Germinal center (tissue), 1 donor: Measurements from ENCODE around the gene CES3.
"Not testable (repeated sequence)": the region's sequence is repeated elsewhere in the genome, so short reads cannot be mapped to it uniquely, and the experiment has no call there.

Experiments used
- DNase-seq: peaks from one replicate; pipeline ENCODE4 v3.0.0; 2012; ENCODE audit warnings: mixed read lengths, low spot score

CES3 gene

DNA sequence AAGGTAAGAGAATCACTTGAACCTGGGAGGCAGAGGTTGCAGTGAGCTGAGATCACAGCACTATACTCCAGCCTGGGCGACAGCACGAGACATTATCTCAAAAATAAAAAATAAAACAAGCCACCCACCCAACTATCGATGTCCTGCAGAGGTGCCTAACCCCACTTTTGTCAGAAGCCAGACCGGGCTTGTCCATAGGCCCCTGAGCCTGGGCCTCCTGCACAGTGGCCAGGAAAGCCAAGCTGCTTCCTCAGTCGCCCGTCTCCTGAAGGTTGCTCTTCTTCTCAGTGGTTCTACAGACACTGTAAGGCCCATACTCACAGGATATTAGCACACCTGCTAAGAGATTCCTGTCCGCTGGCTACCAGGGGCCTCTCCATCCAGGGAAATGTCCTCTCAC lies 14.5 kb upstream of the CES3 start:
- no peak for DNase-seq

DNA sequence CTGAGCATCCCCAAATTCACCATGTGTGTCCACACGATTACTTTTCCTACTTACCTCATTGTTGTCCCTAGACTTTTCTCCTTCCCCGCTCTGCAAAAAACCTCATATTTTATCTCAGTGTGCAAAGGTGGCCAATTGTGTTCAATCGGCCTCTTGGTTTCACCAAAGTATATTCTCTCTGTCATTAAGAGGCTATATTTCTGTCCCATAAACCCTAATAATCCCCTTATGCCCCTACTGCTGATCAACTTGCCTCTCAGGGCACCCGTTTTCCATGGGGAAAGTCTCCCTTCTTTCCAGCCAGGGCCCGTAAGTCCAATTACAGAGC lies 14.1 kb upstream of the CES3 start:
- no peak for DNase-seq

DNA sequence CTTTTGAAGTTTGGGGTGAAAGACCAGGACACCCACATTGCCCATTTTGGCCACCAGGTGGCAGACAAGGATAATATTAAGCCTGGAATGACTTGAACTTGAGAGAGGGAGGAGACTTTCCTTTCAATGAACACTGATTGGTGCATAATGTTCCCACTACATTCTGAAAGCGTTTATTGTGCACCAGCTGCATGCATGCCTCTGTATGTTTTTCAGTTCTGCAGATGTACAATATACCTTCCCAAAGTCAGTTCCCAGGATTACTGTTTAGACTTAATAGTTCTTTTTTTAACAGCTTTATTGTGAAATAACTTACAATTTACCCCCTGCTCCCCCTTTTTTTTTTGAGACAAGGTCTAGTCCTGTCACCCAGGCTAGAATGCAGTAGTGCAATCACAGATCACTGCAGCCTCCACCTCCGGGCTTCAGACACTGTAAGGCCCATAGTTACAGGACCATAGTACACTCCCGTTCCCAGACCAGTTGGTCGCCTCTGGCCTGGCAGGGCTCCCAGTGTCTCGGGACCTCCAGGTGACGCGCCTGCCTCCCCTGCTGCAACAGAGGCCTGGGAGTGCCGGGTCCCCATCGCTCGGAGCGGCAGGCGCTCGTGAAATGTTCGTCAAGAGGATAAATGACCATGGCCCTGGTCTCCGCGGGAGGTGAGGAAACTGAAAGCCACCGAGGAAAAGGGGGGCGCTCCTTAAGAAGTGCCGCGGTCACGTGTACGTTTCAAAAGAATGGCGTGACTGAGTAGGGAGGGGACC lies 13.6 kb upstream of the CES3 start:
- peak; percentile 88 for DNase-seq

DNA sequence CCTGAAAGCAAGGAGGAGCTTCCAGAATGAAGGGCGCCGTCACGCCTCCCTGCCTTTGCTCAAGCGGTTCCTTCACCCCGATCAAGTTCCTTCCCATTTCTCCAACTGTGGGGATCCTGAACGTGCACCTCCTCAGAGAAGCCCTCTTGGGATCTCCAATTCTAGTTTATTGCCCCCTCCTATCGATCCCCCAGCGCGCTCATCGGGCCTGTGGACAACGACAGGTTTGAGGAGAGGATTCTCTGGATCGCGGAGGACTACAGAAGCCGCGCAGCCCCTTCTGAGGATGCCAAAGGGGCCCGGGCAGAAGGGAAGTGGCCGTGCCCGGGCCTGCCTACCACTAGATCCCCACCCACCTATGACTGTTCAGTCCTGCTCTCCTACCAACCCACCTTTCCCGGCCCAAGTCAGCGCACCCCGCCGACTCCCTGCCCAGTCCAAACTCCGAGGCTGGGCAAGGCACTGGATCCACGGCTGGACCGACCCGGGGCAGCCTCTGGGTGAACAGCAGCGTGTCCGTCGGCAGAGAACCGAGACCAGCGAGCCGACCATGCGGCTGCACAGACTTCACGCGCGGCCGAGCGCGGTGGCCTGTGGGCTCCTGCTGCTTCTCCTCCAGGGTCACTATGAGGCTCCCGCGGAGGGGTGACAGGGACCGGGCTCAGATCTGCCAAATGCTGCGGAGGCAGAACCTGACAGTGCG lies 12.8 kb upstream of the CES3 start:
- DNase-seq, result no peak

DNA sequence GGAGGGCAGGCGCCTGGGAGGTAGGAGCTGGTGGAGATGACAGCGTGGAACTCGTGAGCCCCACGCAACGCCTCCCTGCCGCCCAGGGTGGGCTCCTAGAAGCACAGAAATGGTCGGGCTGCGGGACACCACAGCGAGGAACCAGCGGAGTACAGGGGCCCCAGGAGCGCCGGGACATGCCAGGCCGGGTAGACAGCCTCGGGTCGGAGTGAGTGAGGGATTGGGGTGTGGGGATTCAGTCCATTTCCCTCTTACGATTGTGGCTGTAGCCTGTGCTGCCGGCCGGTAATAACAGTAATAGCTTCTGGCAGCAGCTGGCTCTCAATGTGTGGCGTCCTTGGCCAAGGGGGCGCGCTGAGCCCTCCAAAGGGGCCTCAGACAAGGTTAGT lies 12.2 kb upstream of the CES3 start:
- DNase-seq, result no peak

DNA sequence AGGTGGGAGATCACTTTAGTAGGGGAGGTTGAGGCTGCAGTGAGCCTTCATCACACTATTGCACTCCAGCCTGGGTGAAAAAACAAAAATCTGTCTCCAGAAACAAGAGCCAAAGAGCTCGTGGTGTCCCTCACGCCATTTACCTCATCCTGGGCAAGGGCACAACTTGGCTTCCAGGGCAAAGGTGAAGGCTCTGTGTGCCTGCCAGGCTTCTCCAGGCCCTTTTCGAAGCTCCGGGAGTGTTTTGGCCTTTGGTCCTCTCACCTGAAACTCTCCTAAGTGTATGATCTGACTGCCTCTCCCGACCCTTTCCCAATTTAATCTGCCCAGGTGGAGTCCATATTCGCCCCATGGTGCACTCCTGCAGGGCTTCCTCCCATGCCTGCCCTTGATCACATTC lies 11.6 kb upstream of the CES3 start:
- DNase-seq, result no peak

DNA sequence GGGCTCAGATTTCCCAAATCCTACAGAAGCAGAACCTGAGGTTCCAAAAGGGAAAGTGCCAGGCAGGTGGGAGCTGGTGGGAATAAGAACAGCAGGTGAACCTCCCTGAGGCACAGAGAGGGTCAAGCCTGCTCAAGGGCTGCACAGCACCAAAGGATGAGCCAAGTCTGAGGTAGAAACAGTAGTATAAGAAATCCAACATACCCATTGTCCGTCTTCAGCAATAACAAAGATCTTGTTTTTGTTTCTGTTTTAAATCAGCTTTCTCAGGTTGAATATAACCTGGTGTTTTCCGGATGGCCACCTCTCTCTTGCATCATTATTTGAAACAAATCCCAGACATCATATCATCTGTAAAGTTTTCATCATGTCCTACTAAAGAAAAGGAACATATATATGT lies 10.6 kb upstream of the CES3 start:
- DNase-seq, result no peak

DNA sequence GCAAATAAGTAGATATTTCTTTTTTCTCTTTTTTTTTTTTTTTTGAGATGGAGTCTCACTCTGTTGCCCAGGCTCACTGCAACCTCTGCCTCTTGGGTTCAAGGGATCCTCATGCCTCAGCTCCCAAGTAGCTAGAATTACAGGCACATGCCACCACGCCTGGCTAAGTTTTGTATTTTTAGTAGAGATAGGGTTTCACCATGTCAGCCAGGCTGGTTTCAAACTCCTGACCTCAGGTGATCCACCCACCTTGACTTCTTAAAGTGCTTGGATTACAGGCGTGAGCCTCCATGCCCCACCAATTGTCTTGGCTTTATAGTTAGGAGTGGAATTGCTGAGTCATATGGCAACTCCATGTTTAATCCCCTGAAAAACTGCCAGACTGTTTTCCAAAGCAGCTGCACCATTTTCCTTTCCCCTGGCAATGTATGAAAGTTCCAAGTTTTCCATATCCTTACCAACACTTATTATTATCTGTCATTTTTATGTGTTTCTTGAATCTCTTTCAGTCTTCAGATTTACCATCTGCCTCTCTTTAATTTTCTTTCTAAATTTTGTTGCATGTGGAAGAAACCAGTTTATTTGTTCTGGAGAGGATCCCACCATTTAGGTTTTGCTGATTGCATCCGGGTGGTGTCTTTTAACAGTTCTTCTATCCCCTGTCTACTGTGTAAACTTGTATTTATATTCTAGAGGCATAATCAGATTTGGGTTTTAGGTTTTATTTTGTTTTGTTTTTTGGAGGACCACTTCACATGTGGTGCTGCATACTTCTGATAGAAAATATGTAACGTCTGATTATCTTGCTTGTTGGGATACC lies 9.9 kb upstream of the CES3 start:
- DNase-seq, result no peak

DNA sequence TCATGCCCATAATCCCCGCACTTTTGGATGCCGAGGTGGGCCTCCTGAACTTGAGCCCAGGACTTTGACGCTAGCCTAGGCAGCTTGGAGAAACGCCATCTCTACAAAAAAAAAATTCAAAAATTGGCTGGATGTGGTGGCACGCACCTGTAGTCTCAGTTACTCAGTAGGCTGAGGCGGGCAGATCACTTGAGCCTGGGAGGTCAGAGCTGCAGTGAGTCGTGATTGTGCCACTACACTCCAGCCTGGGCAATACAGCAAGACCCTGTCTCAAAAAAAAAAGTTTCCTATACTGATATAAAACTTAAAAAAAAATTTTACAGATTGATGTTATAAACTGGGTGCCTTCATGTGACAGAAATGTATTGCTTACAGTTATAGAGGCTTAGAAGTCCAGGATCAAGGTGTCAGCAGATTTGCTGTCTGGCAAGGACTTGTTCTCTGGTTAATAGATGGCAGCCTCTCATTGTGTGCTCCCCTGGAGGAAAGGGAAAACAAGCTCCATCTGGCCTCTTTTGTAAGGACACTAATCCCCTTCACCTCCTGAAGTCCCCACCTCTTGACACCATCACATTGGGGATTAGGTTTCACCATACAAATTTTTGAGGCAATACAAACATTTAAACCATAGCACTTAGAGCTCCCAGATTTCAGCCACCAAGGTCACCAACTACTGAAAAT lies 8.5 kb upstream of the CES3 start:
- DNase-seq, result no peak

DNA sequence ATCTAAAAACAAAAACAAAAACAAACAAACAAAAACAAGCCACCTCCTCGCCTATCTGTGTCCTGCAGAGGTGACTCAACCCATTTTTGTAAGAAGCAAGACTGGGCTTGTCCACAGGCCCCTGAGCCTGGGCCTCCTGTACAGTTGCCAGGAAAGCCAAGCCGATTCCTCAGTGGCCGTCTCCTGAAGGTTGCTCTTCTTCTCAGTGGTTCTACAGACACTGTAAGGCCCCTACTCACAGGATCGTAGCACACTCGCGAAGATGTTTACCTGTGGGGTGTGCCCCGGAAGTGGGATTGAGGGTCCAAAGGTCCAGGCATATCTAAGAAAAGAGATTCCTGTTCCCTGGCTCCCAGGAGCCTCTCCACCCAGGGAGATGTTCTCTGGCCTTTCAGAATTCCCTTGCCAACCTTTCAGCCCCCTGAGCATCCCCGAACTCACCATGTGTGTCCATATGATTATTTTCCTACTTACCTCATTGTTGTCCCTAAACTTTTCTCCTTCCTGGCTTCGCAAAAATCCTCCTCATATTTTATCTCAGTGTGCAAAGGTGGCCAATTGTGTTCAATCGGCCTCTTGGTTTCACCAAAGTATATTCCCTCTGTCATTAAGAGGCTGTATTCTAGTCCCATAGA lies 7.5 kb upstream of the CES3 start:
- no peak for DNase-seq

DNA sequence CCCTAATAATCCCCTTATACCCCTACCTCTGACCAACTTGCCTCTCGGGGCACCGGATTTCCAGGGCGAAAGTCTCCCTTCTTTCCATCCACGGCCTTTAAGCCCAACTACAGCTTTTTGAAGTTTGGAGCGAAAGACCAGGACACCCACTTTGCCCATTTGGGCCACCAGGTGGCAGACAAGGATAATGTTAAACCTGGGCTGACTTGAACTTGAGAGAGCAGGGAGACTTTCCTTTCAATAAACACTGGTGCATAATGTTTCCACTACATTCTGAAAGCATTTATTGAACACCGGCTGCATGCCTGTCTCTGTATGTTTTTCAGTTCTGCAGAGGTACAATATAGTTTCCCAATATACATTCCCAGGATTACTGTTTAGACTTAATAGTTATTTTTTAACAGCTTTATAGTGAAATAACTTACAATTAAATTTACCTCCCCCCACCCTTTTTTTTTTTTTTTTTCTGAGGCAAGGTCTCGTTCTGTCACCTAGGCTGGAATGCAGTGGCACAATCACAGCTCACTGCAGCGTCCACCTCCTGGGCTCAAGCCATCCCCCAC lies 6.9 kb upstream of the CES3 start:
- peak; percentile 77 for DNase-seq

DNA sequence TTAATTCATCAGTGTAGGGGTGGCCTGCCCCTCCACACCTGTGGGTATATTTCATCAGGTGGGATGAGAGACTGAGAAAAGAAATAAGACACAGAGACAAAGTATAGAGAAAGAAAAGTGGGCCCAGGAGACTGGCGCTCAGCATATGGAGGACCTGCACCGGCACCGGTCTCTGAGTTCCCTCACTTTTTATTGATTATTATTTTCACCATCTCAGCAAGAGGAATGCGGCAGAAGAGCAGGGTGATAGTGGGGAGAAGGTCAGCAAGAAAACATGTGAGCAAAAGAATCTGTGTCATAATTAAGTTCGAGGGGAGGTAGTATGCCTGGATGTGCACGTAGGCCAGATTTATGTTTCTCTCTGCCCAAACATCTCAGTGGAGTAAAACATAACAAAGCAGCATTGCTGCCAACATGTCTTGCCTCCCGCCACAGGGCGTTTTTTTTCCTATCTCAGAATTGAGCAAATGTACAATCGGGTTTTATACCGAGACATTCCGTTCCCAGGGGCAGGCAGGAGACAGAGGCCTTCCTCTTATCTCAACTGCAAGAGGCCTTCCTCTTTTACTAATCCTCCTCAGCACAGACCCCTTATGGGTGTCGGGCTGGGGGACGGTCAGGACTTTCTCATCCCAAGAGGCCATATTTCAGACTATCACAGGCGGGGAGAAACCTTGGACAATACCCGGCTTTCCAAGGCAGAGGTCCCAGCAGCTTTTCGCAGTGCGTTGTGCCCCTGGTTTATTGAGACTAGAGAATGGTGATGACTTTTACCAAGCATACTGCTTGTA lies 5.5 kb upstream of the CES3 start:
- not testable (repeated sequence) for DNase-seq

DNA sequence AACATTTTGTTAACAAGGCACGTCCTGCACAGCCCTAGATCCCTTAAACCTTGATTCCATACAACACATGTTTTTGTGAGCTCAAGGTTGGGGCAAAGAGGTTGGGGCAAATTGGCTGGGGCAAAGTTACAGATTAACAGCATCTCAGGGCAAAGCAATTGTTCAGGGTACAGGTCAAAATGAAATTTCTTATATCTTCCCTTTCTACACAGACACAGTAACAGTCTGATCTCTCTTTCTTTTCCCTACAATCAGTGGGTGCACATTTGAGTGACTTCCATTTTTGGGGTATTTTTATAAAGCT lies 5.0 kb upstream of the CES3 start:
- not testable (repeated sequence) for DNase-seq

DNA sequence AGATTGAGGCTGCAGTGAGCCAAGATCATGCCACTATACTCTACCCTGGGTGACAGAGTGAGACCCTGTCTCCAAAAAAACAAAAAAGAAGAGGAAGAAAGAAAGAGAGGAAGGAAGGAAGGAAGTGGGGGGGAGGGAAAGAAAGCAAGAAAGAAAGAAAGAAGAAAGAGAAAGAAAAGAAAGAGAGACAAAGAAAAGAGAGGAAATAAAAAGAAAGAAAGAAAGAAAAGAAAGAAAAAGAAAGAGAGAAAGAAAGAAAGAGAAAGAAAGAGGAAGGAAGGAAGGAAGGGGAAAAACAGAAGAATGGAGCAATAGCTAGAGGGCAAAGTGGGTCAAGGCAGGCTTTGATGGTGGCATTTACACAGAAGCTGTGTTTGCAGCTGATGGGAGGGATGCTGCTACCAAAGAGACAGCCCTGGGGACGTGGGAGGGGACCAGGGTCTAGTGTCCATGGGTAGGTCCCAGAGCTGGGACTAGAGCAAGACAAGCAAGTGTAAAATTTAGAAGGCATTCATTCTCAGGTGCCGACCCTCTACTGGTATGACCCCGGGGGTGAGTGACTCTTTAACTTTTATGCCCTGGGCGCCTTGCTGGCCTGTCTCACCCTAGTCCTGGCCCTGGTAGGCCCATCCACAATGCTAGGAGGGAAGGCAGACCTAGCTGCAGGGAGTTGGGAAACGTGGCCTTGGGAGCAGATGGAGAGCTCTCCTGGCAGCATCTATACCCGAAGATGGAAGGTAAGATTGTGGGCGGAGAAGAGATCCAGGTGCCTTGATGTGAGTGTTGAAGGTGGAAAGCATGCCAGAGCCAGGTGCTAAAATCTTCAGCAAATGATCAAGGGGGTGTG lies 2.0 kb upstream of the CES3 start:
- no peak for DNase-seq

DNA sequence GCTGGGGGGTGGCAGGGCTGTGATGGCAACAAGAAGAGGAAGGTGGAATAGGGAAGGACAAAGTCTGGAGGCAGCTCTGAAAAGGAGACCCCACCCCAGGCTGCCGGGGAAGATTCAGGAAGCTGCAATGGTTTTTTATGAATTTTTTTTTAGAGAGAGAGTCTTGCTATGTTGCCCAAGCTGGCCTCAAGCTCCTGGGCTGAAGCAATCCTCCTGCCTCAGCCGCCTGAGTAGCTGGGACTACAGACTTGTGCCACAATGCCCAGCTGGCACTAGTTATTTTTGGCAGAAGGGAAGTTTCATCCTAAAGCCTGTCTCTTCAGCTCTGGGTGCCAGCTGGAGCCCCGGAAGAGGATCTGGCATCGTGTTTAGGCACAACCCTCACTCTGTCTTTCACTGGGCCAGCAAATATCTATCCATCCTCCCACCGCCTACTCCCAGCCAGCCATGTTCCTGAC lies 1.3 kb upstream of the CES3 start:
- no peak for DNase-seq

DNA sequence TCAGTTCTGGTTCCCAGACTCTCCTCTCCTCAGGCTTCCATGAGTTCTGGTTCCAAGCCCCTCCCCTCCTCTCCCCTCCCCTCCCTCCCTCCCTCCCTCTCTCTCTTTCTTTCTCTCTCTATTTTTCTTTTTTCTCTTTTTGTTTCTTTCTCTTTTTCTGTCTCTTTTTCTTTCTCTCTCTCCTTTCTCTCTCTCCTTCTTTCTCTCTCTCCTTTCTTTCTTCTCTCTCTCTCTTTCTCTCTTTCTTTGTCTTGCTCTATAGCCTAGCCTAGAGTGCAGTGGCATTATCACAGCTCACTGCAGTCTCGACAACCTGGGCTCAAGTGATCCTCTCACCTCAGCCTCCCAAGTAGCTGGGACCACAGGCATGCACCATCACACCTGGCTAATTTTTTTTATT lies 796 bp upstream of the CES3 start:
- DNase-seq, result no peak

DNA sequence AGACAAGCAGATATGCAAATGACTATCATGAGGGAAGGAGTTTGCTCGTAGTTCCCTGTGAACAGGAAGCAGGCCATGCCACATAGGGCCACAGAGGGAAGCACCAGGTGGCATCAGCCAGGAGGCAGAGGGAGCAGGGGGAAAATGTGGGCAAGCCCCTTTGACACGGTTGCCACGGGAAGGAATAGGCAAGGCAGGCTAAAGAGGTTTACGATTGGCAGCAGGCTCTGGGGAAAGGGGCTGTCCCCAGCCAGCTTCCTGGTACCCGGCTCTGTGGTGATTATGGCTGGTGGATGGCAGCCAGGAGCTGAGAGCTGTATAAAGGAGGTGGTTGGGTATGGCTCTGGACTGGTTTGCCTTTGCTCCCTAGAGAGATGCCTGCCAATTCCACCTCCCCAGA lies 848 bp downstream of the CES3 start:
- no peak for DNase-seq

DNA sequence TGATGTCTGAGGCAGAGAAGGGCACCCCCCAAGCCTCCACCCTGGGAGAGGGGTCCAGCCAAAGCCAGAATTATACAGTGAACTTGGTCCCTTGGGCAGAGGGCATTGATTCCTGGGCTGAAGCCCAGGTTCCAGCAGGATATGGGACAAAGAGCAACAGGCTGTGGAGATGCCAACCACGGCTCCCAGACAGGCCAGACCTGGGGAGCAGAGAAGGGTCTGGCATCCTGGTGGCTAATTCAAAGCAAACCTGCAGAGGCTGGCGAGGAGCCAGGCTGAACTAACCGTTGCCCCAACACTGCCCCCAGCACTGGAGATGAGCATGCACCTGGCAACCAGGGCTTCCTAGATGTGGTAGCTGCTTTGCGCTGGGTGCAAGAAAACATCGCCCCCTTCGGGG lies 3.0 kb downstream of the CES3 start:
- no peak for DNase-seq

DNA sequence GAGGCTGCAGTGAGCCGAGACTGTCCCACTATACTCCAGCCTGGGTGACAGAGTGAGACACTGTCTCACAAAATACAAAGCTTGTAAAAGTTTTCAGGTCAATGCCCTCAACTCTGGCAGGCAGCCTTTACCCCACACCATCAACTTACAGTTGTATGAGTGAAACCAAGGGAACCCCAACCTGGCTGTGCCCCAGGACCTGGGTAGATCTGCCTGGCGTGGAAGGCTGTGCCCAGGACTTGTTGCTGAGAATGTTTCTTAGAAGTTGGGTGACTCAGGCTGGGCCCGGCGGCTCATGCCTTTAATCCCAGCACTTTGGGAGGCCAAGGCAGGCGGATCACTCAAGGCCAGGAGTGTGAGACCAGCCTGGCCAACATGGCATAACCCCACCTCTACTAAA lies 7.8 kb downstream of the CES3 start:
- DNase-seq, result no peak
